Activated CD4-positive, alpha-beta memory T cell treated with anti-CD3 and anti-CD28 coated beads for 36 hours (primary cell): ENCODE measurements around the gene KIAA0753. TPM values are rescaled to one million over a fixed set of nuclear protein-coding genes. Genes with fewer than 3 reads are reported as not detected.
"Not testable (repeated sequence)": the region's sequence is repeated elsewhere in the genome, so short reads cannot be mapped to it uniquely, and the experiment has no call there.

Source experiments
- CTCF ChIA-PET: fragments of 350-600 bp; sonication (Branson Sonifier 250); formaldehyde crosslinking; loops from one replicate; lab custom pipeline; 2021; ENCODE audit warnings: antibody characterized with exemption, inconsistent platforms; lab: Charles Lee
- POLR2A ChIA-PET: fragments of 350-600 bp; sonication (Branson Sonifier 250); formaldehyde crosslinking; loops from one replicate; lab custom pipeline; 2021; ENCODE audit warnings: antibody characterized with exemption; lab: Charles Lee
- DNase-seq: peaks from one replicate; pipeline ENCODE4 v3.0.0-alpha.2; 2020
- H3K27ac Mint-ChIP-seq: one replicate; pipeline ENCODE4 v1.8.0; 2021; ENCODE audit warnings: mixed read lengths
- H3K27me3 Mint-ChIP-seq: one replicate; pipeline ENCODE4 v1.8.0; 2021; ENCODE audit warnings: mixed read lengths
- H3K36me3 Mint-ChIP-seq: one replicate; pipeline ENCODE4 v1.8.0; 2021; ENCODE audit warnings: mixed read lengths
- H3K4me1 Mint-ChIP-seq: one replicate; pipeline ENCODE4 v1.8.0; 2021; ENCODE audit warnings: low read depth, mixed read lengths
- H3K4me3 Mint-ChIP-seq: one replicate; pipeline ENCODE4 v1.8.0; 2021; ENCODE audit warnings: mild to moderate bottlenecking, mixed read lengths
- H3K9me3 Mint-ChIP-seq: one replicate; pipeline ENCODE4 v1.8.0; 2021; ENCODE audit warnings: mixed read lengths
- intact Hi-C: fragments of 100-400 bp; cut with micrococcal nuclease; formaldehyde crosslinking; loops from one replicate; pipeline ENCODE4 v1.15.1; 2023
- total RNA-seq, 2 experiments: library from RNA; stranded (reverse); gene quantifications; one replicate each; pipeline ENCODE4 v1.2.3, GENCODE V29; 2021

The KIAA0753 gene
- total RNA-seq, 2 experiments from 2014 or later, result 14.2 to 14.7 TPM

DNA sequence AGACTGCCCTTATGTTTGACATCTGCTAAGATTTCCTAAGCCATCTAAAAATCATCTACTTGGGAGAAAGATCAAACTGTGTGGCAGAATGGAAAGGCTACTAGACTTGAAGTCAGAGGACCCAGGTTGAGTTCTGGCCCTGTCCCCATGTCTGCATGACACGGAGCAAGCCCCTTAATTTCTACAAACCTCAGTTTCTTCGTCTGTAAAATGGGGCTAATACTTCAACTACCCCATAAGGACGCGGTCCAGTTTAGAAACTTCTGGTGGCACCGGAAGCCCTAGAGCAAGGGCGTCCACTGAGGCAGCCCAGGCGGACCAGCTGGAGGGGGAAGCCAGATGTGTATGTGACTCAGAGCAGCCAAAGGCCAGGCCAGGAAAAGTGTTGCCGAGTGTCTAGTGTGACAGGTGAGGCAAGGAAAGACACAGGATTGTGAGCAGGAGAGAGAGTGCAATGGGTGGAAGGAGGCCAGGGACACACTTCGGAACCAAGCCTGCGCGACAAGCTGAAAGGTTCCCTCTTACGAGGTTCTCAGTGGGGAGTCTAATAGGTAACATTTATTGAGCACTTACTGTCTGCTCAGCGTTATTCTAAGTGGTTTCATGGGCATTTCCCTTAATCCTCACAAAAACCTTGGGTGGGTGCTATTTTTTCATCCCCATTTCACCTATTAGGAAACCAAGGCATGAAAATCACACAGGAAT is 66.4 kb downstream of the KIAA0753 start:
- ChIA-PET POLR2A (no interaction called here), CTCF (interaction anchor here (1.2 kb wide), 1 partner anchor 101 kb away, joined by 5 read pairs; no protein-coding TSS in a partner anchor)
- H3K36me3 Mint-ChIP-seq, result peaks cover 7% of the 10 kb centered on the region
- H3K4me3 Mint-ChIP-seq, result no peak overlapping the region
- H3K27me3 Mint-ChIP-seq, result no peaks in the 10 kb centered on the region
- no peak for DNase-seq
- peaks cover 15% of the 10 kb centered on the region for H3K4me1 Mint-ChIP-seq
- no peak overlapping the region for H3K27ac Mint-ChIP-seq
- intact Hi-C loops, result no loop called here
- H3K9me3 Mint-ChIP-seq, result no peaks in the 10 kb centered on the region

DNA sequence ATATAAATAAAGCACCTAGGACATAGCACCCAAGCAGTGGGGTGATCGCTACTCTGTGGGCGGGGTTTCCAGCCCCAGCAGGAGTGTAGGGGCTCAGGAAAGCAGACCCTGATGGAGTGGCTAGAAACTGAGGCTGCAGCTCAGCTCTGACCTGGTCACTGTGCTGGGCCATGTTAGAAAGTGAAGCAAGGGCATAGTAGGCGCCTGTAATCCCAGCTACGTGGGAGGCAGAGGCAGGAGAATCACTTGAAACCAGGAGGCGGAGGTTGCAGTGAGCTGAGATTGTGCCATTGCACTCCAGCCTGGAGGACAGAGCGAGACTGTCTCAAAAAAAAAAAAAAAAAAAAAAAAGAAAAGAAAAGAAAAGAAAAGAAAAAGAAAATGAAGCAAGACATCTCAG is 67.0 kb downstream of the KIAA0753 start:
- H3K27me3 Mint-ChIP-seq, H3K27ac Mint-ChIP-seq, intact Hi-C loops, CTCF ChIA-PET, H3K9me3 Mint-ChIP-seq, DNase-seq, H3K4me3 Mint-ChIP-seq, H3K36me3 Mint-ChIP-seq, POLR2A ChIA-PET: not testable (repeated sequence)
- peaks cover 15% of the 10 kb centered on the region for H3K4me1 Mint-ChIP-seq

GRCh38 chr17:6572972-6573370 is 67.5 kb downstream of the KIAA0753 start:
- Mint-ChIP-seq H3K27me3 (no peaks in the 10 kb centered on the region), H3K9me3 (no peaks in the 10 kb centered on the region), H3K27ac (no peak overlapping the region), H3K4me1 (peaks cover 15% of the 10 kb centered on the region), H3K36me3 (peaks cover 7% of the 10 kb centered on the region), H3K4me3 (no peak overlapping the region)
- CTCF ChIA-PET, result no interaction called here
- POLR2A ChIA-PET, result no interaction called here
- DNase-seq, result no peak
- intact Hi-C loops, result no loop called here

GRCh38 chr17:6571452-6571781 is 69.1 kb downstream of the KIAA0753 start:
- POLR2A ChIA-PET, result no interaction called here
- CTCF ChIA-PET, result no interaction called here
- intact Hi-C loops, result no loop called here
- Mint-ChIP-seq H3K36me3 (no peaks in the 10 kb centered on the region), H3K27ac (no peak overlapping the region), H3K4me1 (peaks cover 13% of the 10 kb centered on the region), H3K9me3 (no peaks in the 10 kb centered on the region), H3K27me3 (no peaks in the 10 kb centered on the region), H3K4me3 (no peak overlapping the region)
- no peak for DNase-seq

- Mint-ChIP-seq H3K4me1 (peaks cover 12% of the 10 kb centered on the region), H3K27ac (no peak overlapping the region), H3K9me3 (no peaks in the 10 kb centered on the region), H3K4me3 (no peak overlapping the region), H3K36me3 (no peaks in the 10 kb centered on the region), H3K27me3 (peaks cover 3% of the 10 kb centered on the region)
- ChIA-PET POLR2A (no interaction called here), CTCF (no interaction called here)
- intact Hi-C loops, result no loop called here
- DNase-seq, result no peak
Observed at GRCh38 chr17:6570731-6571451, 69.6 kb downstream of the KIAA0753 start.

DNA sequence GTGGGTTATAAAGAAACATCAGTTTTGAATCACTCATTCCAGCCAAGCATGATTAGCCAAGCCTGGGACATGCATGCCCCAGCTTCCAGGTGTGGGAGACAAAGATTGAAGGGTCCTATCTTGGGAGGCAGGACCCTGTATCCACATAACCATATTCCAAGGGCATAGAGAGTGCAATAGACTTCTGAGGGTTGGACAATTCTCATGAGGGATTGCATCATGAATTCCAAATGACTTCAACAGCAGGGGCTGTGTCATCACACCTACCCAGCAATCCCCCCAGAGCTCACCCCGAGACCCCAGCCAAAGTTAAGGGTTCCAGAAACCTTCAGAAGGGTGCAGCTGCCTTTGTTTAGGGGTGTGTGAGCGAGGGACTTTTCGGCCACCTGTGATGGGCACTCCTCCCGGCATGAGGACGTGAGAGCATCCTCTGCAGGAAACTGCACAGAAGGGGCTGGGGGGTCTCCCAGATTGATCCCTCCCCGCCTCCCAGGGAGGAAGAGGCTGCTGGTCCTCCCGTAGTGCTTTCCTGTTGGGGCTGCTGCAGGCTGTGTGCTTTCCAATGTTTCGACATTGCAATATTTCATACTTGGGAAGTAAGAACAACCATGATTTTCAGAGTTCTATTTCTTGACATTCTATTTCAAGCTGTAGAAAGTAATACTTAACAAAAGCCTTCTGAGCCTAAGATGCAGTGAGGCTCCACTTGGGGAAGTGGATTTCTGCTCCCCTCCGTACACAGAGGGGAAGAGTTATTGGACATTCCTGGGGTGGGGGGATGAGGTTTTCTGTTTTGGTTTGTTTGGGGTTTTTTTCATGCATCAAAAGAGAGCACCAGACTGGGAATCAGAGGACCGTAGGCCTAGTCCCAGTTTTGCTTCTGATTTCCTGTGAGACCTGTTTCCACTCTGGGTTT is 70.9 kb downstream of the KIAA0753 start:
- CTCF ChIA-PET, result no interaction called here
- H3K27ac Mint-ChIP-seq, result no peak overlapping the region
- POLR2A ChIA-PET, result no interaction called here
- H3K36me3 Mint-ChIP-seq, result no peaks in the 10 kb centered on the region
- no peak for DNase-seq
- intact Hi-C loops, result no loop called here
- no peak overlapping the region for H3K4me3 Mint-ChIP-seq
- H3K4me1 Mint-ChIP-seq, result no peaks in the 10 kb centered on the region
- no peaks in the 10 kb centered on the region for H3K9me3 Mint-ChIP-seq
- H3K27me3 Mint-ChIP-seq, result peaks cover 4% of the 10 kb centered on the region

DNA sequence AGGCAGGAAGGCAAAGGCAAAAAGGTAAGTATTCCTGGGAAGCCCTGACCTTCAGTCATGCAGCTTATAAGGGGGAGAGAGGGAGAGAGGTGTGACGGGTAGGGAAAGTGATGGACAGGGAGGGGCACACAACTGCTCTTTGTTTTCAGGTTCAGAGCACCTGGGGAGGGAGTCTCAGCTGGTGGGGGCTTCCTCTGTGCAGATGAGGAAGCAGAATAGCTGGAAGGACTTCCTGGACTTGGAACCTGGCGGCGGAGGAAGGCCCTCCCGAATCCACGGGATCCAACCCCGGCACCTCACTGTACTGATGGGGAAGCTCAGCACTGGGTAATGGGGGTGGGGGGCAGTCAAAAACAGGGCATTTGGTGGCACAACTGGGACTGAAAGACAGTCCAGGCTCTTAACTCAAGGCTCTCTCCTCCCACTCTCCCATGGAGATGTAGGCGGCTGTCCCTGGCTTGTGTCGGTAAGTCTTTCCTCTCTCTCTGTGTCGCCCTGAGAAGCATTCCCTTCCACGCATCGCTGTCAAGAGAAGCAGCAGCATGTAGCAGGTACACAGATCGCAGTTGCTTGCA is 72.2 kb downstream of the KIAA0753 start:
- Mint-ChIP-seq H3K4me3 (no peak overlapping the region), H3K36me3 (no peaks in the 10 kb centered on the region), H3K27ac (no peak overlapping the region), H3K4me1 (no peaks in the 10 kb centered on the region), H3K9me3 (no peaks in the 10 kb centered on the region), H3K27me3 (peaks cover 10% of the 10 kb centered on the region)
- intact Hi-C loops, result no loop called here
- no peak for DNase-seq
- POLR2A ChIA-PET, result interaction anchor here (0.7 kb wide), 1 partner anchor 9 kb away, joined by 3 read pairs; no protein-coding TSS in a partner anchor
- CTCF ChIA-PET, result no interaction called here

DNA sequence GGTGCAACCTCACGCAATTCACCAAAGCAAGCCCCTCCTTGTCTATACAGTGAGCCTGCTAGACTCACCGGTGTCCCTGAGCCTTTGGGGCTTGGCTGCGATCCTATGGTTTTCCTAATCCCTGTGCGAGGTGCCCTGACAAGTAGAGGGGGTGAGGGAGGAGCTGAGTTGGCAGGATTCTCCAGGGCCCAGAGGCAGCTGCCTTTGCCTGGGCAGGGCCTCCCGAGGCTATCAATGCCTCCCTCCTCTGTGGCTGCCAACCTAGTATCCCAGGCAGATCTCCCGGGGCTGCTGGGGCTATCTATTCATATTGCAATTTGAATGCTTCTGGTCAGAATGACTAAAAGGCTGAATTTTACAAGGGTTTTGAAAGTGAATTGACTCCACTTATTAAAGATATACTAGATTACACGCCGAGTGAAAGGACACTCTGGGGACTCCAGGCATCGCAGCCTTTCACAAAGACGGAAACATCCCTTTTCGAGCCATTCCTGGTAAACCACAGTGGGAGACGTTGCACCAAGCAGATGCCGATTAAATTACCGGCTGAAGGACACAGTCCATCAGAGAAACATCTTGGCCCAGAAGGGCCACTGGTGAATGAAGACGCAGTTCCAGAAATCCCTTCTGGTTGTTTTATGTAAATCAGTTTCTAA is 72.9 kb downstream of the KIAA0753 start:
- Mint-ChIP-seq H3K9me3 (no peaks in the 10 kb centered on the region), H3K36me3 (no peaks in the 10 kb centered on the region), H3K27me3 (peaks cover 15% of the 10 kb centered on the region), H3K4me3 (no peak overlapping the region), H3K27ac (no peak overlapping the region), H3K4me1 (no peaks in the 10 kb centered on the region)
- intact Hi-C loops, result no loop called here
- CTCF ChIA-PET, result no interaction called here
- POLR2A ChIA-PET, result interaction anchor here (0.7 kb wide), 1 partner anchor 9 kb away, joined by 3 read pairs; no protein-coding TSS in a partner anchor
- no peak for DNase-seq

DNA sequence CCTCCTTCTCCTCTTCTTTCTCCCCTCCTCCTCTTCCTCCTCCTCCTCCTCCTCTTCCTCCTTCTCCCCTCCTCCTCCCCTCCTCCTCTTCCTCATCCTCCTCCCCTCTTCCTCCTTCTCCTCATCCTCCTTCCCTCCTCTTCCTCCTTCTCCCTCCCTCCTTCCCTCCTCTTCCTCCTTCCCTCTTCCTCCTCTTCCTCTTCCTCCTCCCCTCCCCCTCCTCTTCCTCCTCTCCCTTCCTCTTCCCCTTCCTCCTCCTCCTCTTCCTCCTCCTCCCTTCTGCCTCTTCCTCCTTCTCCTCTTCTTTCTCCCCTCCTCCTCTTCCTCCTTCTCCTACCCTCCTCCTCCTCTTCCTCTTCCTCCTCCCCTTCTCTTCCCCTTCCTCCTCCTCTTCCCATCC is 79.1 kb downstream of the KIAA0753 start:
- Mint-ChIP-seq H3K27ac (no peak overlapping the region), H3K4me1 (no peaks in the 10 kb centered on the region), H3K4me3 (no peak overlapping the region), H3K36me3 (no peaks in the 10 kb centered on the region), H3K9me3 (no peaks in the 10 kb centered on the region), H3K27me3 (peaks cover 37% of the 10 kb centered on the region)
- ChIA-PET CTCF (no interaction called here), POLR2A (no interaction called here)
- DNase-seq, result no peak
- intact Hi-C loops, result no loop called here

DNA sequence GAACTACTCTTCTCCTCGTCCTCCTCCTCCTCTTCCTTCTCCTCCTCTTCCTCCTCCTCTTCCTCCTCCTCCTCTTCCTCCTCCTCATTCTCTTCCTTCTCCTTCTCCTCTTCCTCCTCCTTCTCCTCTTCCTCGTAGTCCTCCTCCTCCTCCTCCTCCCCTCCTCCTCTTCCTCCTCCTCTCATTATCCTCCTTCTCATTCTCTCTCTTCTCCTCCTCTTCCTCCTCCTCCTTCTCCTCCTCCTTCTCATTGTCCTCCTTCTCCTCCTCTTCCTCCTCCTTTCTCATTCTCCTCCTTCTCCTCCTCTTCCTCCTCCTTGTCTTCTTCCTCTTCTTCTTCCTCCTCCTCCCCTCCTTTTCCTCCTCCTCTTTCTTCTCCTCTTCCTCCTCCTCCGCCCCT is 80.0 kb downstream of the KIAA0753 start:
- Mint-ChIP-seq H3K9me3 (no peaks in the 10 kb centered on the region), H3K4me1 (peaks cover 1% of the 10 kb centered on the region), H3K27ac (no peak overlapping the region), H3K4me3 (no peak overlapping the region), H3K27me3 (peaks cover 34% of the 10 kb centered on the region), H3K36me3 (no peaks in the 10 kb centered on the region)
- POLR2A ChIA-PET, result no interaction called here
- no peak for DNase-seq
- CTCF ChIA-PET, result no interaction called here
- intact Hi-C loops, result no loop called here

DNA sequence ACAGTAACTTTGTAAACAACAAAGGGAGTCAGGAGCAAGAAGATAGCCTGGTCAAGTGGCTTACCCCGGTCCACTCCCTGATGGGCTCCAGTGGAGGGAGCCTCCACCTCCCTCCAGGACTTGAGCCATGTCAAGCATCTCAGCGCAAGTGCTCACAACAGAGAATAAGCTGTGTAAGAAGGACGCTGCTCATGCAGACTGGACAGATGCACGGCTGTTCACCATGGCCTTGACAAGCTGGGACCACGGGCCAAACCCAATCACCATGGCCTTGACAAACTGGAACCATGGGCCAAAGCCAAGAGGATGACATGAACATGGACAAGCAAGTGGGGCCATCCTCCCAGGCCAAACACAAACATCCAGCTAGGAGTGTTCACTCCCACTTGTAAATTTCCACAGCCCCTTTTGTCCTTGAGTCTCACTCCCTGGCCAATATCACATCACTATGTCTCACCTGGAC is 80.7 kb downstream of the KIAA0753 start:
- no peak for DNase-seq
- intact Hi-C loops, result no loop called here
- H3K4me3 Mint-ChIP-seq, result no peak overlapping the region
- ChIA-PET CTCF (no interaction called here), POLR2A (no interaction called here)
- peaks cover 6% of the 10 kb centered on the region for H3K4me1 Mint-ChIP-seq
- no peaks in the 10 kb centered on the region for H3K36me3 Mint-ChIP-seq
- H3K9me3 Mint-ChIP-seq, result no peaks in the 10 kb centered on the region
- H3K27me3 Mint-ChIP-seq, result peaks cover 41% of the 10 kb centered on the region
- no peak overlapping the region for H3K27ac Mint-ChIP-seq
